ENCODE results near the gene CDC5L.

The CDC5L gene

DNA sequence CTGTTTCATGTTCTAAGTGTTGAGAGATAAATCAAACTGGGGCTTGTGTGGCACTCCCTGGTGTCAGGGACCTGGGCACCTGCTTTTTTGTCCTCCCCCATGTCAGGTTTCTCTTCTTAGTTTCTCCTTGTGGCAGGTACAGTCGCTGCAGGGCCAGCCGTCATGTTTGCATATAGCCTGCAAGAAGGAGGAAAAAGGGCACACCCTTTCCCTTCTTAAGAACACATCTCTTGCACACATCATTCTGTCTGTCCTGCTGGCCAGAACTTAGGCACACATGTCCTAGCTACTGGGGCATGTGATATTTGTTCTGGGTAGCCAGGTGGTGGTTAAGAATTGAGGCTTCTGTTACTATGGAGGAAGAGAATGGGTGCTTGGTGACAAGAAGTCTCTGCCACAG is 27.9 kb downstream of the CDC5L start:
- CTCF ChIA-PET = no interaction called here

DNA sequence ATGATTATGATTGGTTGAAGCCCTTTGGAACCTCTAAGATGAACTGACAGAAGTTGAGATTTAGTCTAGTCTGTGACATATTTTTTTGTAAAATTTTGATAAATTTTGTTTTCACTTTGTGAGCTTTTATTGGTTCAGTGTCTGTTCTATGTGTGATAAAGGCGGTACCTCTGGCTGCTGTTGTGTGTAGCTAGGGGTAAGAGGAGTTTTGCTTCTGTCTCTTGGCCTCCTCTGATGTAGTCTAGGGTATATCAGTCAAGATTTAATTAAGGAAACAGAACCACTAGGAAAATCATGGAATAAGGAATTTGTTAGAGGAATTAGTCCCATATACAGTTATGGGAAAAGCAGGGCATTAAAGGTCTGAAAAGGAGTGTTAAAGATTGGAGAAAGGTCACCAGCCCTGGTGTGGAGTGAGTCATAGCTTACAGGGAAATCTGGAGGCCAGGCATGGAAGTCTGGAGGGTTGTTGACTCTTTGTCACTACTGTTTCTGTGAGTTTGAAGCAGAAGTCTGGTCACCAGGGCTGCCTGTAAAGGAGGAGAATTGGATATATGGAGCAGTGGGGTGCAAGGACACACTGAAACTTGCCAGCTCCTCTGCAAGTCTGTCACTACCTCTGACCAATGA is 28.5 kb downstream of the CDC5L start:
- CTCF ChIA-PET = interaction anchor here (0.6 kb wide), 1 partner anchor 16 kb away, joined by 3 read pairs; no protein-coding TSS in a partner anchor
- POLR2A ChIA-PET = no interaction called here
- DNase-seq (ENCODE audit: extremely low spot score) = no peak
- TF ChIP-seq ELF4 (IDR thresholded peaks at IDR 0.05) (no peak), LEF1 (IDR thresholded peaks at IDR 0.05; ENCODE audit: borderline replicate concordance) (no peak), PKNOX1 (IDR thresholded peaks at IDR 0.05) (no peak), BHLHE40 (IDR thresholded peaks at IDR 0.05; ENCODE audit: borderline replicate concordance) (no peak), SP1 (IDR thresholded peaks at IDR 0.05) (no peak), L3MBTL2 (conservative IDR thresholded peaks at IDR 0.05) (no peak), SUZ12 (IDR thresholded peaks at IDR 0.05) (no peak), HDGF (IDR thresholded peaks at IDR 0.05; ENCODE audit: borderline replicate concordance) (no peak), CTBP1 (IDR thresholded peaks at IDR 0.05; ENCODE audit: borderline replicate concordance) (no peak), NFRKB (IDR thresholded peaks at IDR 0.05) (no peak), ARNT (IDR thresholded peaks at IDR 0.05) (no peak), ZNF384 (IDR thresholded peaks at IDR 0.05) (no peak), FOXA1 (IDR thresholded peaks at IDR 0.05) (no peak)

More for the DNA sequence above, 27.9 kb downstream of the CDC5L start:
- TF ChIP-seq NFRKB (IDR thresholded peaks at IDR 0.05) = no peak
- TF ChIP-seq L3MBTL2 (conservative IDR thresholded peaks at IDR 0.05) = no peak
- no peak for TF ChIP-seq HDGF (IDR thresholded peaks at IDR 0.05; ENCODE audit: borderline replicate concordance)
- TF ChIP-seq SUZ12 (IDR thresholded peaks at IDR 0.05) = no peak
- no peak for TF ChIP-seq CTBP1 (IDR thresholded peaks at IDR 0.05; ENCODE audit: borderline replicate concordance)
- no peak for TF ChIP-seq FOXM1 (IDR thresholded peaks at IDR 0.05; ENCODE audit: borderline replicate concordance)
- no peak for TF ChIP-seq ELF4 (IDR thresholded peaks at IDR 0.05)
- no peak for TF ChIP-seq BHLHE40 (IDR thresholded peaks at IDR 0.05; ENCODE audit: borderline replicate concordance)
- TF ChIP-seq FOXA1 (IDR thresholded peaks at IDR 0.05) = no peak
- TF ChIP-seq PKNOX1 (IDR thresholded peaks at IDR 0.05) = no peak
- TF ChIP-seq SP1 (IDR thresholded peaks at IDR 0.05) = no peak
- TF ChIP-seq ZNF384 (IDR thresholded peaks at IDR 0.05) = no peak
- no peak for TF ChIP-seq TARDBP (IDR thresholded peaks at IDR 0.05)
- no peak for TF ChIP-seq ARNT (IDR thresholded peaks at IDR 0.05)
- no peak for TF ChIP-seq FOXK2 (IDR thresholded peaks at IDR 0.05)
- DNase-seq (ENCODE audit: extremely low spot score) = no peak
- POLR2A ChIA-PET = no interaction called here

- ChIA-PET CTCF (interaction anchor here (1.1 kb wide), 1 partner anchor 76 kb away, joined by 3 read pairs; no protein-coding TSS in a partner anchor), POLR2A (no interaction called here)
- no peak for DNase-seq (ENCODE audit: extremely low spot score)
- no peak for TF ChIP-seq ZNF384 (IDR thresholded peaks at IDR 0.05)
- TF ChIP-seq NFRKB (IDR thresholded peaks at IDR 0.05) = no peak
- no peak for TF ChIP-seq CTBP1 (IDR thresholded peaks at IDR 0.05; ENCODE audit: borderline replicate concordance)
- no peak for TF ChIP-seq FOXA1 (IDR thresholded peaks at IDR 0.05)
- no peak for TF ChIP-seq SUZ12 (IDR thresholded peaks at IDR 0.05)
- no peak for TF ChIP-seq L3MBTL2 (conservative IDR thresholded peaks at IDR 0.05)
- TF ChIP-seq SP1 (IDR thresholded peaks at IDR 0.05) = no peak
- no peak for TF ChIP-seq BHLHE40 (IDR thresholded peaks at IDR 0.05; ENCODE audit: borderline replicate concordance)
- TF ChIP-seq FOXK2 (IDR thresholded peaks at IDR 0.05) = no peak
- TF ChIP-seq LEF1 (IDR thresholded peaks at IDR 0.05; ENCODE audit: borderline replicate concordance) = no peak
- TF ChIP-seq FOXM1 (IDR thresholded peaks at IDR 0.05; ENCODE audit: borderline replicate concordance) = no peak
- TF ChIP-seq ELF4 (IDR thresholded peaks at IDR 0.05) = no peak
- TF ChIP-seq PKNOX1 (IDR thresholded peaks at IDR 0.05) = no peak
- TF ChIP-seq TARDBP (IDR thresholded peaks at IDR 0.05) = no peak
- TF ChIP-seq ARNT (IDR thresholded peaks at IDR 0.05) = no peak
- no peak for TF ChIP-seq HDGF (IDR thresholded peaks at IDR 0.05; ENCODE audit: borderline replicate concordance)
Observed at GRCh38 chr6:44422531-44422930, 35.0 kb downstream of the CDC5L start.

GRCh38 chr6:44423306-44423705 is 35.8 kb downstream of the CDC5L start:
- no peak for DNase-seq (ENCODE audit: extremely low spot score)
- POLR2A ChIA-PET = no interaction called here
- TF ChIP-seq SUZ12 (IDR thresholded peaks at IDR 0.05) (no peak), L3MBTL2 (conservative IDR thresholded peaks at IDR 0.05) (no peak), TARDBP (IDR thresholded peaks at IDR 0.05) (no peak), FOXA1 (IDR thresholded peaks at IDR 0.05) (no peak), NFRKB (IDR thresholded peaks at IDR 0.05) (no peak), SP1 (IDR thresholded peaks at IDR 0.05) (no peak), ELF4 (IDR thresholded peaks at IDR 0.05) (no peak), ZNF384 (IDR thresholded peaks at IDR 0.05) (no peak), FOXM1 (IDR thresholded peaks at IDR 0.05; ENCODE audit: borderline replicate concordance) (no peak), LEF1 (IDR thresholded peaks at IDR 0.05; ENCODE audit: borderline replicate concordance) (no peak), PKNOX1 (IDR thresholded peaks at IDR 0.05) (no peak), ARNT (IDR thresholded peaks at IDR 0.05) (no peak), CTBP1 (IDR thresholded peaks at IDR 0.05; ENCODE audit: borderline replicate concordance) (no peak), FOXK2 (IDR thresholded peaks at IDR 0.05) (no peak), HDGF (IDR thresholded peaks at IDR 0.05; ENCODE audit: borderline replicate concordance) (no peak)
- CTCF ChIA-PET = interaction anchor here (0.7 kb wide), 1 partner anchor 46 kb away, joined by 3 read pairs; no protein-coding TSS in a partner anchor

DNA sequence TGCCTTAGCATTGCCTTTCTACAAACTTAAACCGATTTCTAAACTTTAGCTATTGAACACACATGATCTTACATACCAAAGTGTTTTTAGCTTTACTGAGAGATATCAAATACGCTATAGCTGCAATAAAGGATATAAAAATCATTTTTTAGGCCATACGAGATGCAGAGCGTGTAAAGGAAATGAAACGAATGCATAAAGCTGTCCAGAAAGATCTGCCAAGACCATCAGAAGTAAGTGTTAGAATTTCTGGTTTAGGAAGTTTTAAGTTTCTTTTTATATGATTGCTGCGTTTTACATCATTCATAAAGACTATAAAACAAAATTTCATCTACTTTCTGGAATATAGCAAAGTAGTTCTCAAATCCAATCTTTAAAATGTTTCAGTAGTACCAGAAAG is 38.4 kb downstream of the CDC5L start:
- ChIA-PET CTCF (interaction anchor here (1.1 to 1.3 kb wide), 3 partner anchors 29 to 50 kb away, joined by 3 read pairs; no protein-coding TSS in a partner anchor), POLR2A (interaction anchor here (1.9 kb wide), 1 partner anchor 38 kb away, joined by 8 read pairs; the partner anchor contains the start of gene CDC5L)
- no peak for DNase-seq (ENCODE audit: extremely low spot score)
- no peak for TF ChIP-seq ARNT (IDR thresholded peaks at IDR 0.05)
- TF ChIP-seq FOXK2 (IDR thresholded peaks at IDR 0.05) = no peak
- TF ChIP-seq HDGF (IDR thresholded peaks at IDR 0.05; ENCODE audit: borderline replicate concordance) = no peak
- no peak for TF ChIP-seq SUZ12 (IDR thresholded peaks at IDR 0.05)
- no peak for TF ChIP-seq ZNF384 (IDR thresholded peaks at IDR 0.05)
- TF ChIP-seq TARDBP (IDR thresholded peaks at IDR 0.05) = no peak
- TF ChIP-seq FOXA1 (IDR thresholded peaks at IDR 0.05) = no peak
- no peak for TF ChIP-seq CTBP1 (IDR thresholded peaks at IDR 0.05; ENCODE audit: borderline replicate concordance)
- TF ChIP-seq BHLHE40 (IDR thresholded peaks at IDR 0.05; ENCODE audit: borderline replicate concordance) = no peak
- no peak for TF ChIP-seq LEF1 (IDR thresholded peaks at IDR 0.05; ENCODE audit: borderline replicate concordance)
- no peak for TF ChIP-seq FOXM1 (IDR thresholded peaks at IDR 0.05; ENCODE audit: borderline replicate concordance)
- no peak for TF ChIP-seq PKNOX1 (IDR thresholded peaks at IDR 0.05)
- no peak for TF ChIP-seq L3MBTL2 (conservative IDR thresholded peaks at IDR 0.05)
- TF ChIP-seq SP1 (IDR thresholded peaks at IDR 0.05) = no peak
- TF ChIP-seq ELF4 (IDR thresholded peaks at IDR 0.05) = no peak
- TF ChIP-seq NFRKB (IDR thresholded peaks at IDR 0.05) = no peak

Data from HEK293T (cell line).